Pons (tissue), 1 donor: Measurements from ENCODE around the gene OSBPL8.

Source experiments
- DNase-seq: peaks from one replicate; pipeline ENCODE4 v3.0.0-alpha.2; 2016; ENCODE audit warnings: low spot score

The OSBPL8 gene

GRCh38 chr12:76559400-76560085 is at the start of gene OSBPL8:
OSBPL8 (minus strand) TSS chr12:76559771; CDS start chr12:76487551, 72,220 bp downstream.
- peak; percentile 92 for DNase-seq

GRCh38 chr12:76608070-76608469 is 48.5 kb upstream of the OSBPL8 start:
- DNase-seq, result no peak

- no peak for DNase-seq
Observed at GRCh38 chr12:76595056-76595455, 35.5 kb upstream of the OSBPL8 start.

- no peak for DNase-seq
Observed at GRCh38 chr12:76591476-76591875, 31.9 kb upstream of the OSBPL8 start.

- no peak for DNase-seq
Observed at GRCh38 chr12:76590131-76590530, 30.6 kb upstream of the OSBPL8 start.

GRCh38 chr12:76588881-76589565 is 29.5 kb upstream of the OSBPL8 start:
- no peak for DNase-seq

GRCh38 chr12:76587428-76588178 is 28.0 kb upstream of the OSBPL8 start:
- no peak for DNase-seq

GRCh38 chr12:76586764-76587395 is 27.3 kb upstream of the OSBPL8 start:
- peak; percentile 66 for DNase-seq

- no peak for DNase-seq
Observed at GRCh38 chr12:76583301-76583700, 23.7 kb upstream of the OSBPL8 start.

GRCh38 chr12:76573840-76574373 is 14.3 kb upstream of the OSBPL8 start:
- DNase-seq, result no peak

GRCh38 chr12:76571256-76571655 is 11.7 kb upstream of the OSBPL8 start:
- no peak for DNase-seq

GRCh38 chr12:76569685-76570604 is 10.4 kb upstream of the OSBPL8 start:
- DNase-seq, result no peak

GRCh38 chr12:76568888-76569551 is 9.4 kb upstream of the OSBPL8 start:
- DNase-seq, result no peak

GRCh38 chr12:76568130-76568529 is 8.6 kb upstream of the OSBPL8 start:
- no peak for DNase-seq

- DNase-seq, result no peak
Observed at GRCh38 chr12:76563061-76563460, 3.5 kb upstream of the OSBPL8 start.

GRCh38 chr12:76562130-76562529 is 2.6 kb upstream of the OSBPL8 start:
- no peak for DNase-seq

GRCh38 chr12:76560086-76560491 is 518 bp upstream of the OSBPL8 start:
- DNase-seq, result no peak

- peak; percentile 45 for DNase-seq
Observed at GRCh38 chr12:76558684-76559399, 729 bp downstream of the OSBPL8 start.

GRCh38 chr12:76556368-76556767 is 3.2 kb downstream of the OSBPL8 start:
- DNase-seq, result no peak

GRCh38 chr12:76555797-76556196 is 3.8 kb downstream of the OSBPL8 start:
- no peak for DNase-seq
